Activated naive CD8-positive, alpha-beta T cell treated with anti-CD3 and anti-CD28 coated beads, Interleukin-2, amount 50 U/mL, for 24 hours (primary cell): ENCODE data around the gene P2RX6.

Experiments used
- ATAC-seq: fragments of 150-1000 bp; cut with Tn5 transposase; one replicate; pipeline ENCODE4 v1.10.0; 2021
- DNase-seq: peaks from one replicate; pipeline ENCODE4 v3.0.0; 2021
- H3K27ac Mint-ChIP-seq: one replicate; pipeline ENCODE4 v1.8.0; 2021; ENCODE audit warnings: mild to moderate bottlenecking, mixed read lengths
- H3K27me3 Mint-ChIP-seq: one replicate; pipeline ENCODE4 v1.8.0; 2021; ENCODE audit warnings: mixed read lengths
- H3K36me3 Mint-ChIP-seq: one replicate; pipeline ENCODE4 v1.8.0; 2021; ENCODE audit warnings: low read depth, mixed read lengths
- H3K4me1 Mint-ChIP-seq: one replicate; pipeline ENCODE4 v1.8.0; 2021; ENCODE audit warnings: mixed read lengths
- H3K4me3 Mint-ChIP-seq: one replicate; pipeline ENCODE4 v1.8.0; 2021; ENCODE audit warnings: mild to moderate bottlenecking, moderate library complexity, mixed read lengths
- H3K9me3 Mint-ChIP-seq: one replicate; pipeline ENCODE4 v1.8.0; 2021; ENCODE audit warnings: mixed read lengths

Gene P2RX6

GRCh38 chr22:20987375-20987774 lies 27.6 kb upstream of the P2RX6 start:
- Mint-ChIP-seq H3K27ac (no peak overlapping the region), H3K27me3 (no peaks in the 10 kb centered on the region), H3K9me3 (no peaks in the 10 kb centered on the region), H3K4me1 (peaks cover 17% of the 10 kb centered on the region), H3K36me3 (peaks cover 20% of the 10 kb centered on the region), H3K4me3 (no peak overlapping the region)
- ATAC-seq (no peak), DNase-seq (no peak)

GRCh38 chr22:20988573-20989322 lies 26.2 kb upstream of the P2RX6 start:
- no peak for ATAC-seq
- Mint-ChIP-seq H3K4me1 (peaks cover 6% of the 10 kb centered on the region), H3K27me3 (no peaks in the 10 kb centered on the region), H3K9me3 (no peaks in the 10 kb centered on the region), H3K36me3 (peaks cover 19% of the 10 kb centered on the region), H3K27ac (no peak overlapping the region), H3K4me3 (no peak overlapping the region)
- DNase-seq, result no peak

- no peak overlapping the region for H3K27ac Mint-ChIP-seq
- DNase-seq, result no peak
These were observed 25.4 kb upstream of the P2RX6 start for GRCh38 chr22:20989323-20990138.

GRCh38 chr22:20990184-20991180 lies 24.5 kb upstream of the P2RX6 start:
- Mint-ChIP-seq H3K36me3 (peaks cover 13% of the 10 kb centered on the region), H3K4me1 (no peaks in the 10 kb centered on the region), H3K4me3 (no peak overlapping the region), H3K9me3 (no peaks in the 10 kb centered on the region), H3K27ac (no peak overlapping the region), H3K27me3 (no peaks in the 10 kb centered on the region)
- no peak for DNase-seq
- ATAC-seq, result no peak

More at GRCh38 chr22:20989323-20990138, 25.4 kb upstream of the P2RX6 start:
- no peak for ATAC-seq
- no peak overlapping the region for H3K4me3 Mint-ChIP-seq
- H3K4me1 Mint-ChIP-seq, result no peaks in the 10 kb centered on the region
- no peaks in the 10 kb centered on the region for H3K27me3 Mint-ChIP-seq
- no peaks in the 10 kb centered on the region for H3K9me3 Mint-ChIP-seq
- peaks cover 13% of the 10 kb centered on the region for H3K36me3 Mint-ChIP-seq

- DNase-seq (no peak), ATAC-seq (no peak)
- no peaks in the 10 kb centered on the region for H3K4me1 Mint-ChIP-seq
- no peak overlapping the region for H3K4me3 Mint-ChIP-seq
- H3K27ac Mint-ChIP-seq, result no peak overlapping the region
- no peaks in the 10 kb centered on the region for H3K27me3 Mint-ChIP-seq
- no peaks in the 10 kb centered on the region for H3K9me3 Mint-ChIP-seq
- peaks cover 8% of the 10 kb centered on the region for H3K36me3 Mint-ChIP-seq
These were observed 23.5 kb upstream of the P2RX6 start for GRCh38 chr22:20991252-20992055.

GRCh38 chr22:20992056-20992442 lies 22.9 kb upstream of the P2RX6 start:
- DNase-seq, result no peak
- peaks cover 5% of the 10 kb centered on the region for H3K36me3 Mint-ChIP-seq
- H3K4me1 Mint-ChIP-seq, result no peaks in the 10 kb centered on the region
- H3K27ac Mint-ChIP-seq, result no peak overlapping the region
- no peak for ATAC-seq
- no peaks in the 10 kb centered on the region for H3K27me3 Mint-ChIP-seq
- H3K4me3 Mint-ChIP-seq, result no peak overlapping the region
- H3K9me3 Mint-ChIP-seq, result no peaks in the 10 kb centered on the region

GRCh38 chr22:20992456-20993303 lies 22.3 kb upstream of the P2RX6 start:
- DNase-seq (no peak), ATAC-seq (no peak)
- no peaks in the 10 kb centered on the region for H3K27me3 Mint-ChIP-seq
- H3K9me3 Mint-ChIP-seq, result no peaks in the 10 kb centered on the region
- H3K36me3 Mint-ChIP-seq, result peaks cover 4% of the 10 kb centered on the region
- no peaks in the 10 kb centered on the region for H3K4me1 Mint-ChIP-seq
- no peak overlapping the region for H3K4me3 Mint-ChIP-seq
- H3K27ac Mint-ChIP-seq, result no peak overlapping the region

GRCh38 chr22:20993304-20994127 lies 21.4 kb upstream of the P2RX6 start:
- Mint-ChIP-seq H3K36me3 (peaks cover 5% of the 10 kb centered on the region), H3K4me3 (no peak overlapping the region), H3K9me3 (no peaks in the 10 kb centered on the region), H3K27me3 (no peaks in the 10 kb centered on the region), H3K27ac (no peak overlapping the region), H3K4me1 (no peaks in the 10 kb centered on the region)
- DNase-seq (no peak), ATAC-seq (no peak)

GRCh38 chr22:20994128-20994901 lies 20.6 kb upstream of the P2RX6 start:
- no peak for ATAC-seq
- no peak for DNase-seq
- H3K36me3 Mint-ChIP-seq, result peaks cover 5% of the 10 kb centered on the region
- no peak overlapping the region for H3K27ac Mint-ChIP-seq
- no peak overlapping the region for H3K4me3 Mint-ChIP-seq
- no peaks in the 10 kb centered on the region for H3K4me1 Mint-ChIP-seq
- no peaks in the 10 kb centered on the region for H3K27me3 Mint-ChIP-seq
- H3K9me3 Mint-ChIP-seq, result no peaks in the 10 kb centered on the region

GRCh38 chr22:20994902-20995241 lies 20.1 kb upstream of the P2RX6 start:
- ATAC-seq, result no peak
- no peaks in the 10 kb centered on the region for H3K9me3 Mint-ChIP-seq
- H3K27me3 Mint-ChIP-seq, result no peaks in the 10 kb centered on the region
- H3K4me3 Mint-ChIP-seq, result no peak overlapping the region
- no peak overlapping the region for H3K27ac Mint-ChIP-seq
- peaks cover 3% of the 10 kb centered on the region for H3K4me1 Mint-ChIP-seq
- peaks cover 5% of the 10 kb centered on the region for H3K36me3 Mint-ChIP-seq
- no peak for DNase-seq

GRCh38 chr22:20995329-20996030 lies 19.5 kb upstream of the P2RX6 start:
- H3K27ac Mint-ChIP-seq, result no peak overlapping the region
- H3K36me3 Mint-ChIP-seq, result peaks cover 3% of the 10 kb centered on the region
- H3K27me3 Mint-ChIP-seq, result no peaks in the 10 kb centered on the region
- H3K9me3 Mint-ChIP-seq, result no peaks in the 10 kb centered on the region
- DNase-seq, result no peak
- no peak overlapping the region for H3K4me3 Mint-ChIP-seq
- ATAC-seq, result no peak
- H3K4me1 Mint-ChIP-seq, result peaks cover 8% of the 10 kb centered on the region
